K562 (cell line): ENCODE measurements around the gene C15orf62. TPM values are rescaled to one million over a fixed set of nuclear protein-coding genes. Genes with fewer than 3 reads are reported as not detected.

Source experiments
- ATAC-seq: fragments of 200-7000 bp; cut with Tn5 transposase; 3 replicates; pipeline ENCODE4 v1.9.1; 2020; ENCODE audit warnings: moderate library complexity
- BruUV-seq: library from RNA; stranded (reverse); fragments of 400-500 nt; replicated peaks from 2 replicates; lab custom pipeline; 2021; lab: Mats Ljungman, UMichigan
- CTCF ChIA-PET: fragments of 300-600 bp; formaldehyde crosslinking; extraction: SDS; loops from one replicate; lab custom pipeline; 2021; ENCODE audit warnings: low intra/inter-chr PET ratio; lab: Yijun Ruan, JAX
- POLR2A ChIA-PET: fragments of 300-600, 350-650 bp; sonication (Branson Sonifier 250); formaldehyde crosslinking; extraction: SDS; loops from one replicate; lab custom pipeline; 2021; ENCODE audit warnings: antibody characterized with exemption, inconsistent platforms; lab: Yijun Ruan, JAX
- DNase-seq, 4 experiments: peaks; one replicate each; pipeline versions ENCODE4 v3.0.0 to v3.0.0-alpha.2; 2011 to 2018; ENCODE audit warnings: low spot score in 3 of 4, mixed read lengths in 3 of 4; ENCODE audit errors: extremely low read depth in 1 of 4
- FAIRE-seq: peaks from 2 replicates; lab custom pipeline; 2011; peaks lifted over from hg19 to GRCh38; lab: Jason Lieb, UNC
- H2AFZ ChIP-seq: 2 replicates; pipeline ENCODE4 v1.6.0; 2011; ENCODE audit warnings: low read depth, low read length, control low read depth, inconsistent platforms
- H3K27ac ChIP-seq: fragments of 200-600 bp; 3 replicates; pipeline ENCODE4 v1.8.0; 2011; ENCODE audit warnings: low read depth, mild to moderate bottlenecking, control low read depth, inconsistent platforms, low read length, moderate library complexity, mixed read lengths; ENCODE audit errors: extremely low read depth
- H3K27me3 ChIP-seq, 2 experiments: fragments of 300-600 bp in 1 of 2; 2 replicates in 1 of 2; 3 replicates in 1 of 2; pipeline versions ENCODE4 v1.6.0 to v1.8.0; 2011; ENCODE audit warnings: inconsistent platforms in 2 of 2, low read length in 2 of 2, mild to moderate bottlenecking in 1 of 2, mixed read lengths in 1 of 2, moderate library complexity in 1 of 2; ENCODE audit not compliant: control insufficient read depth in 2 of 2, insufficient read depth in 2 of 2
- H3K36me3 ChIP-seq: fragments of 300-600 bp; 3 replicates; pipeline ENCODE4 v1.8.0; 2011; ENCODE audit warnings: mild to moderate bottlenecking, low read length, inconsistent platforms; ENCODE audit not compliant: control insufficient read depth, insufficient read depth
- H3K4me1 ChIP-seq, 2 experiments: fragments of 200-600 bp in 1 of 2; replicated peaks in 1 of 2; 2 replicates in 1 of 2; 3 replicates in 1 of 2; pipeline versions ENCODE4 v1.5.1 to v1.8.0; 2011; ENCODE audit warnings: inconsistent platforms in 2 of 2, low read length in 2 of 2, mild to moderate bottlenecking in 1 of 2, mixed read lengths in 1 of 2, moderate library complexity in 1 of 2; ENCODE audit not compliant: control insufficient read depth in 2 of 2, insufficient read depth in 2 of 2
- H3K4me2 ChIP-seq: 2 replicates; pipeline ENCODE4 v1.6.1; 2011; ENCODE audit warnings: low read length, control low read depth, inconsistent platforms, mixed read lengths; ENCODE audit not compliant: insufficient read depth
- H3K4me3 ChIP-seq: fragments of 200-600 bp; sonication (generic), shearing (Covaris generic); 2 replicates; pipeline ENCODE4 v1.5.1; 2016; ENCODE audit warnings: control low read depth, inconsistent platforms
- H3K79me2 ChIP-seq: fragments of 200-600 bp; 3 replicates; pipeline ENCODE4 v1.8.0; 2011; ENCODE audit warnings: low read length, inconsistent platforms; ENCODE audit not compliant: control insufficient read depth, insufficient read depth
- H3K9ac ChIP-seq, 2 experiments: 2 replicates each; pipeline versions ENCODE4 v1.6.0 to v1.6.1; 2011; ENCODE audit warnings: low read depth in 2 of 2, low read length in 2 of 2, control low read depth in 1 of 2, inconsistent platforms in 1 of 2, mild to moderate bottlenecking in 1 of 2, mixed read lengths in 1 of 2; ENCODE audit not compliant: insufficient read depth in 1 of 2
- H3K9me1 ChIP-seq: one replicate; pipeline ENCODE4 v1.6.0; 2011; ENCODE audit warnings: inconsistent platforms, mild to moderate bottlenecking, low read length, moderate library complexity; ENCODE audit not compliant: control insufficient read depth, insufficient read depth
- H3K9me3 ChIP-seq: replicated peaks from 2 replicates; pipeline ENCODE4 v1.5.1; 2011; ENCODE audit warnings: low read depth, low read length, inconsistent platforms; ENCODE audit not compliant: control insufficient read depth, insufficient read depth
- H4K20me1 ChIP-seq: replicated peaks from 2 replicates; pipeline ENCODE4 v1.6.1; 2011; ENCODE audit warnings: low read length, inconsistent platforms, mixed read lengths; ENCODE audit not compliant: control insufficient read depth, insufficient read depth
- SP2 ChIP-seq: IDR thresholded peaks from 2 replicates; pipeline ENCODE4 v1.6.1; 2011; ENCODE audit warnings: mild to moderate bottlenecking, low read depth, low read length, moderate library complexity; ENCODE audit not compliant: poor library complexity, severe bottlenecking; ENCODE audit errors: extremely low read depth
- WGBS: fragments of 100-300 bp; shearing (Covaris generic); methylation state at CpG from one replicate; pipeline ENCODE4 v1.1.6; 2016; ENCODE audit warnings: low coverage, mixed read lengths; ENCODE audit not compliant: insufficient coverage; ENCODE audit errors: missing lambda C conversion rate; 5-methylcytosine and 5-hydroxymethylcytosine counted together
- in situ Hi-C: fragments of 300-500 bp; cut with MboI; formaldehyde crosslinking; loops from 4 replicates; pipeline ENCODE4 v1.15.0; 2018; ENCODE audit warnings: inconsistent platforms, mixed read lengths
- intact Hi-C: fragments of 100-400 bp; cut with micrococcal nuclease; formaldehyde crosslinking; loops from 2 replicates; pipeline ENCODE4 v1.14.2; 2022
- polyA plus RNA-seq, 8 experiments: library from polyadenylated mRNA; depleted of rRNA in 4 of 8; stranded (reverse) in 5 of 8; unstranded in 3 of 8; fragments of >200 nt; fragmentation: Nextera tagmentation in 2 of 8; fragmentation: Illumina TruSeq in 1 of 8; extraction: Ambion mirVana in 2 of 8; extraction: Trizol in 1 of 8; gene quantifications; 2 replicates each; pipeline versions ENCODE4 v1.2.1 to v1.2.3, GENCODE V29; 2011 to 2014; ENCODE audit warnings: inconsistent platforms in 1 of 8, missing spikeins in 1 of 8
- total RNA-seq, 7 experiments: library from RNA; depleted of rRNA in 6 of 7; stranded (reverse); fragments of >200 nt in 6 of 7; fragmentation: Illumina TruSeq in 2 of 7; extraction: Trizol in 2 of 7; gene quantifications; 2 replicates each; pipeline versions ENCODE4 v1.2.1 to v1.2.3, GENCODE V29; 2011 to 2021; ENCODE audit warnings: low replicate concordance in 1 of 7
- TF ChIP-seq, protein P1 (sequence below), 3 experiments: IDR thresholded peaks in 2 of 3; conservative IDR thresholded peaks in 1 of 3; 2 replicates each; pipeline ENCODE4 v1.5.1; 2011 to 2012; ENCODE audit warnings: low read length in 3 of 3, mild to moderate bottlenecking in 3 of 3, control low read depth in 2 of 3, improper control_type of control experiment in 1 of 3, inconsistent platforms in 1 of 3, low read depth in 1 of 3, mixed read lengths in 1 of 3, moderate library complexity in 1 of 3; ENCODE audit not compliant: insufficient read depth in 2 of 3

Gene C15orf62
- total and polyA plus RNA-seq, 9 of the 15 experiments (the other 6 are each of a cell fraction or from before 2014, with no cell fraction given): 0.01 to 0.76 (median 0.30) TPM; not detected in 1

- H3K9me3 ChIP-seq: no peaks in the 10 kb centered on the region
- H3K79me2 ChIP-seq: peaks cover 32% of the 10 kb centered on the region; the same call in 1 of the 3 replicates
- no peak overlapping the region for H3K4me2 ChIP-seq
- TF ChIP-seq, protein P1, sequence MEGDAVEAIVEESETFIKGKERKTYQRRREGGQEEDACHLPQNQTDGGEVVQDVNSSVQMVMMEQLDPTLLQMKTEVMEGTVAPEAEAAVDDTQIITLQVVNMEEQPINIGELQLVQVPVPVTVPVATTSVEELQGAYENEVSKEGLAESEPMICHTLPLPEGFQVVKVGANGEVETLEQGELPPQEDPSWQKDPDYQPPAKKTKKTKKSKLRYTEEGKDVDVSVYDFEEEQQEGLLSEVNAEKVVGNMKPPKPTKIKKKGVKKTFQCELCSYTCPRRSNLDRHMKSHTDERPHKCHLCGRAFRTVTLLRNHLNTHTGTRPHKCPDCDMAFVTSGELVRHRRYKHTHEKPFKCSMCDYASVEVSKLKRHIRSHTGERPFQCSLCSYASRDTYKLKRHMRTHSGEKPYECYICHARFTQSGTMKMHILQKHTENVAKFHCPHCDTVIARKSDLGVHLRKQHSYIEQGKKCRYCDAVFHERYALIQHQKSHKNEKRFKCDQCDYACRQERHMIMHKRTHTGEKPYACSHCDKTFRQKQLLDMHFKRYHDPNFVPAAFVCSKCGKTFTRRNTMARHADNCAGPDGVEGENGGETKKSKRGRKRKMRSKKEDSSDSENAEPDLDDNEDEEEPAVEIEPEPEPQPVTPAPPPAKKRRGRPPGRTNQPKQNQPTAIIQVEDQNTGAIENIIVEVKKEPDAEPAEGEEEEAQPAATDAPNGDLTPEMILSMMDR (IDR thresholded peaks at IDR 0.05 in 2 of 3, conservative IDR thresholded peaks at IDR 0.05 in 1 of 3; ENCODE audit: insufficient read depth in 2 of 3, low read depth in 1 of 3, low read length in 3 of 3): 0 out of 6 replicates have a peak, but pooled peaks of 1 of the 3 experiments have one; percentile 6
- TF ChIP-seq SP2: no peak
- H2AFZ ChIP-seq: no peak overlapping the region
- H3K4me3 ChIP-seq: no peak overlapping the region
- intact Hi-C loops: no loop called here
- BruUV-seq: no TSS peak
- FAIRE-seq: no peak
- no peak for ATAC-seq
- peaks cover 44 to 45% of the 10 kb centered on the region in 2 experiments for H3K4me1 ChIP-seq
- ChIA-PET CTCF (no interaction called here), POLR2A (interaction anchor here (0.6 to 1.3 kb wide), 8 partner anchors 12 to 272 kb away, joined by 3 to 9 read pairs (median 3); no protein-coding TSS in a partner anchor)
- 78% methylated on average over 3 of the region's 5 CpGs for WGBS
- in situ Hi-C loops: no loop called here
- peak overlapping the region in 1 of 2 experiments; percentile 77; a peak in 1 of 4 replicates for H3K9ac ChIP-seq
- peaks cover 87% of the 10 kb centered on the region for H3K36me3 ChIP-seq
- H3K27me3 ChIP-seq: no peaks in the 10 kb centered on the region
- H3K9me1 ChIP-seq: no peaks in the 10 kb centered on the region
- H3K27ac ChIP-seq: no peak overlapping the region
- DNase-seq: no peak
- H4K20me1 ChIP-seq: peaks cover 4% of the 10 kb centered on the region; the same call in 1 of the 2 replicates
Measured at GRCh38 chr15:40744815-40745152, 25.0 kb upstream of the C15orf62 start.
